Measurements from ENCODE around the gene CCDC61. TPM values are rescaled to one million over a fixed set of nuclear protein-coding genes. Genes with fewer than 3 reads are reported as not detected.

Gene CCDC61
- total and polyA plus RNA-seq, 4 donors: 7.8 to 21.0 (median 11.0) TPM

- WGBS, 2 donors: 52 to 61% methylated on average over 8 of the region's 8 CpGs
- Histone ChIP-seq H3K36me3 (ENCODE audit: control insufficient read depth in 4 of 4, insufficient read depth in 4 of 4, low read length in 4 of 4) (no peaks in the 10 kb centered on the region), H3K4me3 (no peak overlapping the region), H3K27ac (ENCODE audit: low read depth in 1 of 2, low read length in 1 of 2) (no peak overlapping the region), H3K4me1 (ENCODE audit: control insufficient read depth in 5 of 5, insufficient read depth in 5 of 5, low read length in 5 of 5) (peaks cover 6 to 16% (median 9%) of the 10 kb centered on the region in 5 donors), H3K27me3 (ENCODE audit: control insufficient read depth in 3 of 3, insufficient read depth in 3 of 3, low read length in 2 of 3) (peaks cover 0 to 22% (median 15%) of the 10 kb centered on the region in 3 donors), H3K9me3 (ENCODE audit: control insufficient read depth in 4 of 4, insufficient read depth in 3 of 4, low read length in 3 of 4) (no peaks in the 10 kb centered on the region), H3K9ac (ENCODE audit: insufficient read depth in 1 of 2, low read length in 2 of 2) (no peak overlapping the region)
- ATAC-seq (ENCODE audit: insufficient read depth, low FRiP score) (no peak), DNase-seq (no peak)
- TF ChIP-seq, protein P1, sequence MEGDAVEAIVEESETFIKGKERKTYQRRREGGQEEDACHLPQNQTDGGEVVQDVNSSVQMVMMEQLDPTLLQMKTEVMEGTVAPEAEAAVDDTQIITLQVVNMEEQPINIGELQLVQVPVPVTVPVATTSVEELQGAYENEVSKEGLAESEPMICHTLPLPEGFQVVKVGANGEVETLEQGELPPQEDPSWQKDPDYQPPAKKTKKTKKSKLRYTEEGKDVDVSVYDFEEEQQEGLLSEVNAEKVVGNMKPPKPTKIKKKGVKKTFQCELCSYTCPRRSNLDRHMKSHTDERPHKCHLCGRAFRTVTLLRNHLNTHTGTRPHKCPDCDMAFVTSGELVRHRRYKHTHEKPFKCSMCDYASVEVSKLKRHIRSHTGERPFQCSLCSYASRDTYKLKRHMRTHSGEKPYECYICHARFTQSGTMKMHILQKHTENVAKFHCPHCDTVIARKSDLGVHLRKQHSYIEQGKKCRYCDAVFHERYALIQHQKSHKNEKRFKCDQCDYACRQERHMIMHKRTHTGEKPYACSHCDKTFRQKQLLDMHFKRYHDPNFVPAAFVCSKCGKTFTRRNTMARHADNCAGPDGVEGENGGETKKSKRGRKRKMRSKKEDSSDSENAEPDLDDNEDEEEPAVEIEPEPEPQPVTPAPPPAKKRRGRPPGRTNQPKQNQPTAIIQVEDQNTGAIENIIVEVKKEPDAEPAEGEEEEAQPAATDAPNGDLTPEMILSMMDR (IDR thresholded peaks at IDR 0.05; ENCODE audit: control extremely low read depth, extremely low read depth): no peak
These were observed 19.3 kb downstream of the CCDC61 start for GRCh38 chr19:46014534-46014933.

DNA sequence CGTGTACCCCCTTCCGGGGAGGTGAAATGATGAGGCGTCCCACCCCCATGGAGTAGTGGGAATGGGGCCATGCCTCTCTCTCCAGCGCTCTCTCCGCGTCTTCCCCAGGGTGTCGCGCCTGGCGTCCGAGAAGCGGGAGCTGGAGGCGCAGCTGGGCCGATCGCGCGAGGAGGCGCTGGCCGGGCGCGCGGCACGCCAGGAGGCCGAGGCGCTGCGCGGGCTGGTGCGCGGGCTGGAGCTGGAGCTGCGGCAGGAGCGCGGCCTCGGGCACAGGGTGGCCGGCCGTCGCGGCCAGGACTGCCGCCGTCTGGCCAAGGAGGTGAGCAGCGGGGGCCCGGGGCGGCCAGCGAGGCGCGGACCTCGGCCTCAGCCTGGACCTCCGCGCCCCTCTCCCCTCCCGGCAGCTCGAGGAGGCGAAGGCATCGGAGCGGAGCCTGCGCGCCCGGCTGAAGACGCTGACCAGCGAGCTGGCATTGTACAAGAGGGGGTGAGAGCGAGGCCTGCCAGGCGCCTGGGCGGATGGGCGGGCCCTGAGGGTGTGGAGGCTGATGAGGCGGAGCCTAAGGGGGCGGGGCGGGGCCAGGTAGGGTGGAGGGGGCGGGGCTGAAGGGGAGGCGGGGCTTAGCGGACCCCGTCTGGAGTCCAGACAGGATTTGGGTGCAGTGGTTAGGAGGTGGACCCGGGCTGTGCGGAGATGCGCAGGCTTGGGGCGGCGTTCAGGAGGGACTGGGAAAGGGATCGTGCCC is 19.8 kb downstream of the CCDC61 start:
- Histone ChIP-seq H3K4me1 (ENCODE audit: control insufficient read depth in 5 of 5, insufficient read depth in 5 of 5, low read length in 5 of 5) (peaks cover 6 to 16% (median 9%) of the 10 kb centered on the region in 5 donors), H3K27ac (ENCODE audit: low read depth in 1 of 2, low read length in 1 of 2) (no peak overlapping the region), H3K9me3 (ENCODE audit: control insufficient read depth in 4 of 4, insufficient read depth in 3 of 4, low read length in 3 of 4) (no peaks in the 10 kb centered on the region), H3K4me3 (no peak overlapping the region), H3K9ac (ENCODE audit: insufficient read depth in 1 of 2, low read length in 2 of 2) (no peak overlapping the region), H3K27me3 (ENCODE audit: control insufficient read depth in 3 of 3, insufficient read depth in 3 of 3, low read length in 2 of 3) (peaks cover 0 to 22% (median 15%) of the 10 kb centered on the region in 3 donors), H3K36me3 (ENCODE audit: control insufficient read depth in 4 of 4, insufficient read depth in 4 of 4, low read length in 4 of 4) (no peaks in the 10 kb centered on the region)
- WGBS, 2 donors: 5 to 9% methylated on average over 50 to 74 of the region's 74 CpGs
- TF ChIP-seq, protein P1 (IDR thresholded peaks at IDR 0.05; ENCODE audit: control extremely low read depth, extremely low read depth): no peak
- peak in 2 of 3 donors; percentile 53 to 65 for DNase-seq
- peak; percentile 81 for ATAC-seq (ENCODE audit: insufficient read depth, low FRiP score)

DNA sequence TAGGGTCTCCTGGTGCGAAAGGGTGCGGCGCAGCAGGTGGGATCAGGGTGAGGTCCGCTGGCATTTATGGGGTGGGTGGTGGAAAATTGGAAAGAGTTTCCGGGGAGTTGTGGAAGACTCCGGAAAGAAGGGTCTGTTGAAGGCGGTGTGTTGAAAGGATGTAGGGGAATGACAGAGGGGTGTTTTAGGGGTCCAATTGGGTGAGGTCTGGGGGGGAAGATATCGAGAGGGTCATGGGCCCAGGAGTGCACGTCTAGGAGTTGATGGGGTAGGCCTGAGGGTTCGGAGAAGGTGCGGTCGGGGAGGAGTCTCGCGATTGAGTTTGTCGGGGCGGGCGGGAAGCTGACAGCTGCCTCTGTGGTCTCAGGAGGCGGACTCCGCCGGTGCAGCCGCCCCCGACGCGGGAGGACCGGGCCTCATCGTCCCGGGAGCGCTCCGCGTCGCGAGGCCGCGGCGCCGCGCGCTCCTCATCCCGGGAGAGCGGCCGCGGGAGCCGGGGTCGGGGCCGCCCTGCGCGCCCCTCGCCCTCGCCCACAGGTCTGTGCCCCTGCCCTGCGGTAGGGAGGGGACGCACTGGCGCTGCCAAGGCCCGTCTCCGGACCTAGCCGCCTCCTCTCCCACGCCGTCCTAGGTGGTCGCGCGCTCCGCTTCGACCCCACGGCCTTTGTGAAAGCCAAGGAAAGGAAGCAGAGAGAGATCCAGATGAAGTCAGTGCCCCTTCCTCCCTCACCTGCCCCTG is 20.6 kb downstream of the CCDC61 start:
- TF ChIP-seq, protein P1 (IDR thresholded peaks at IDR 0.05; ENCODE audit: control extremely low read depth, extremely low read depth): no peak
- WGBS, 2 donors: 1 to 3% methylated on average over 41 to 63 of the region's 63 CpGs
- Histone ChIP-seq H3K4me3 (peak overlapping the region; percentile 53), H3K9me3 (ENCODE audit: control insufficient read depth in 4 of 4, insufficient read depth in 3 of 4, low read length in 3 of 4) (no peaks in the 10 kb centered on the region), H3K9ac (ENCODE audit: insufficient read depth in 1 of 2, low read length in 2 of 2) (no peak overlapping the region), H3K27me3 (ENCODE audit: control insufficient read depth in 3 of 3, insufficient read depth in 3 of 3, low read length in 2 of 3) (peaks cover 0 to 22% (median 15%) of the 10 kb centered on the region in 3 donors), H3K27ac (ENCODE audit: low read depth in 1 of 2, low read length in 1 of 2) (no peak overlapping the region), H3K4me1 (ENCODE audit: control insufficient read depth in 5 of 5, insufficient read depth in 5 of 5, low read length in 5 of 5) (peaks cover 6 to 16% (median 9%) of the 10 kb centered on the region in 5 donors), H3K36me3 (ENCODE audit: control insufficient read depth in 4 of 4, insufficient read depth in 4 of 4, low read length in 4 of 4) (no peaks in the 10 kb centered on the region)
- peak; percentile 4 for ATAC-seq (ENCODE audit: insufficient read depth, low FRiP score)
- DNase-seq: no peak

Data from lung (tissue), 12 donors.